Adrenal gland (tissue), 5 donors: Measurements from ENCODE around the gene PGPEP1.

Source experiments
- POLR2A ChIP-seq, 2 donors: fragments of 450-650 bp; IDR thresholded peaks; one replicate each; pipeline ENCODE4 v1.6.1; 2017; ENCODE audit warnings: antibody characterized with exemption in 2 of 2, mild to moderate bottlenecking in 2 of 2, moderate library complexity in 1 of 2
- TF ChIP-seq, protein P1 (sequence below), 6 experiments: fragments of 450-650 bp in 4 of 6; fragments of 200-600 bp in 2 of 6; sonication (generic) in 1 of 6; IDR thresholded peaks; 1 replicate in 5 of 6; 2 replicates in 1 of 6; pipeline versions ENCODE4 v1.5.1 to v1.8.0; 2016 to 2021; ENCODE audit warnings: antibody characterized with exemption in 6 of 6, mild to moderate bottlenecking in 2 of 6, moderate library complexity in 1 of 6
- donor health status: DM: no; HTN: no; CAD: no.

GRCh38 chr19:18368504-18369222 lies 28.3 kb downstream of the PGPEP1 start:
- TF ChIP-seq, protein P1, sequence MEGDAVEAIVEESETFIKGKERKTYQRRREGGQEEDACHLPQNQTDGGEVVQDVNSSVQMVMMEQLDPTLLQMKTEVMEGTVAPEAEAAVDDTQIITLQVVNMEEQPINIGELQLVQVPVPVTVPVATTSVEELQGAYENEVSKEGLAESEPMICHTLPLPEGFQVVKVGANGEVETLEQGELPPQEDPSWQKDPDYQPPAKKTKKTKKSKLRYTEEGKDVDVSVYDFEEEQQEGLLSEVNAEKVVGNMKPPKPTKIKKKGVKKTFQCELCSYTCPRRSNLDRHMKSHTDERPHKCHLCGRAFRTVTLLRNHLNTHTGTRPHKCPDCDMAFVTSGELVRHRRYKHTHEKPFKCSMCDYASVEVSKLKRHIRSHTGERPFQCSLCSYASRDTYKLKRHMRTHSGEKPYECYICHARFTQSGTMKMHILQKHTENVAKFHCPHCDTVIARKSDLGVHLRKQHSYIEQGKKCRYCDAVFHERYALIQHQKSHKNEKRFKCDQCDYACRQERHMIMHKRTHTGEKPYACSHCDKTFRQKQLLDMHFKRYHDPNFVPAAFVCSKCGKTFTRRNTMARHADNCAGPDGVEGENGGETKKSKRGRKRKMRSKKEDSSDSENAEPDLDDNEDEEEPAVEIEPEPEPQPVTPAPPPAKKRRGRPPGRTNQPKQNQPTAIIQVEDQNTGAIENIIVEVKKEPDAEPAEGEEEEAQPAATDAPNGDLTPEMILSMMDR (IDR thresholded peaks at IDR 0.05): no peak
- no peak for TF ChIP-seq POLR2A (IDR thresholded peaks at IDR 0.05)
